NB4 (cell line): ENCODE data around the gene PIGM.

Experiments
- DNase-seq: peaks from one replicate; pipeline ENCODE4 v3.0.0; 2010; ENCODE audit warnings: low read depth
- H3K4me3 ChIP-seq: one replicate; pipeline ENCODE4 v1.5.1; 2011; ENCODE audit warnings: mild to moderate bottlenecking, low read depth, low read length, moderate library complexity
- MAX ChIP-seq: IDR thresholded peaks from 2 replicates; pipeline ENCODE4 v1.6.1; 2011; ENCODE audit warnings: low read depth, low read length
- MYC ChIP-seq: IDR thresholded peaks from 2 replicates; pipeline ENCODE4 v1.6.1; 2011; ENCODE audit warnings: low read depth, low read length
- POLR2A ChIP-seq: IDR thresholded peaks from 2 replicates; pipeline ENCODE4 v1.6.1; 2011; ENCODE audit warnings: mild to moderate bottlenecking; ENCODE audit not compliant: insufficient read length; ENCODE audit errors: extremely low read depth
- TF ChIP-seq, protein P1 (sequence below): IDR thresholded peaks from one replicate; pipeline ENCODE4 v1.5.1; 2012; ENCODE audit warnings: low read depth, low read length

The PIGM gene

GRCh38 chr1:160011781-160012180, 20.0 kb downstream of the PIGM start:
- no peak for DNase-seq
- TF ChIP-seq POLR2A (no peak), MYC (no peak), MAX (no peak)
- TF ChIP-seq, protein P1, sequence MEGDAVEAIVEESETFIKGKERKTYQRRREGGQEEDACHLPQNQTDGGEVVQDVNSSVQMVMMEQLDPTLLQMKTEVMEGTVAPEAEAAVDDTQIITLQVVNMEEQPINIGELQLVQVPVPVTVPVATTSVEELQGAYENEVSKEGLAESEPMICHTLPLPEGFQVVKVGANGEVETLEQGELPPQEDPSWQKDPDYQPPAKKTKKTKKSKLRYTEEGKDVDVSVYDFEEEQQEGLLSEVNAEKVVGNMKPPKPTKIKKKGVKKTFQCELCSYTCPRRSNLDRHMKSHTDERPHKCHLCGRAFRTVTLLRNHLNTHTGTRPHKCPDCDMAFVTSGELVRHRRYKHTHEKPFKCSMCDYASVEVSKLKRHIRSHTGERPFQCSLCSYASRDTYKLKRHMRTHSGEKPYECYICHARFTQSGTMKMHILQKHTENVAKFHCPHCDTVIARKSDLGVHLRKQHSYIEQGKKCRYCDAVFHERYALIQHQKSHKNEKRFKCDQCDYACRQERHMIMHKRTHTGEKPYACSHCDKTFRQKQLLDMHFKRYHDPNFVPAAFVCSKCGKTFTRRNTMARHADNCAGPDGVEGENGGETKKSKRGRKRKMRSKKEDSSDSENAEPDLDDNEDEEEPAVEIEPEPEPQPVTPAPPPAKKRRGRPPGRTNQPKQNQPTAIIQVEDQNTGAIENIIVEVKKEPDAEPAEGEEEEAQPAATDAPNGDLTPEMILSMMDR = no peak
- no peak overlapping the region for H3K4me3 ChIP-seq

DNA sequence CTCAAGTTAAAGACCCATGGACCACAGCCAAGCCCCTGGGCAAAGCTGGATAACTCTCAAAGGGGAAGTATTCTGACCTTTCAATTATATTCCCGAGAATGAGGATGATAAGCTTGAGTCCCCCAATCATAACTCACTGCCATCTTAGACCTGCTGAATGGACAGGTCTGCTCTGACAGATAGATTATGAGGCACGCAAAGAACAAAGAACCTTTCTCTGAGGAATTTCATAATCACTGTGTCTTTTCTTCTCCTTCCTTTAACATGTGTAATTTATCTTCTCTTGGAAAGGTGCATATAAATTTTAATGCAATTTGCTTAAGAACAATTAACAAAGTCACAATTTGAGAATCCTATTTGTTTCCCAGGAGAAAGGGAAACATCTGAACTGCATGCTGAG, 22.0 kb downstream of the PIGM start:
- no peak for DNase-seq
- H3K4me3 ChIP-seq = no peak overlapping the region
- no peak for TF ChIP-seq MYC
- TF ChIP-seq, protein P1 = no peak

GRCh38 chr1:160009081-160009480, 22.7 kb downstream of the PIGM start:
- peak; percentile 61 for DNase-seq
- TF ChIP-seq, protein P1 = no peak
- no peak for TF ChIP-seq POLR2A
- TF ChIP-seq MAX = no peak
- TF ChIP-seq MYC = no peak
- no peak overlapping the region for H3K4me3 ChIP-seq

DNA sequence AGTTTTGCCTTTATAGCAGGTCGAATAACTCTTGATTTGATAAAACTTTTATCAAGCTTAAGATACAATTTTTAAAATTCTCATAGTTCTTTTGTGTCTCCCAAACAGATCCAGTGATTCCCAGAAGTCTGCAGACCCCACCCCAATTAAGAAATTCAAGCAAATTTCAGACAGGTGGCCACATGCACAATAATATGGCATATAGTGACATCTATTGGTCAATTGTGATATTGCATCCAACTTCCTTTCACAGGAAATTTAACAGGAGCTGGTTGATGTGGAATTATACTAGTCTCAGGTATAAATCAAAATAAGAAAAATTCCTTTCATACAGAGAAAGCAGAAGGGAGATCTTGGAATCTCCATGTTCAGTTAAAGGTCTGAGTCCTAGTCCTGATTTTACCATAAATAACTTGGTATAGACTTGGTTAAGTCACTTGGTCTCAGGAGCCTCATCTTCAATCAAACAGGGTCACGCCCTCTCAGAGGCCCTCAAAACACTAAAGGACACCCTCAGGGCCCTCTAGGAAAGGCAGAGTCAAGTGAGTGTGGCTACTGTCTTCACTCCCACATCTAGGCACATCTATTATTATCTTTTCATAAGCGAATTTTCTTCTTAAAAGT, 24.1 kb downstream of the PIGM start:
- TF ChIP-seq MYC (no peak), POLR2A (no peak), MAX (no peak)
- TF ChIP-seq, protein P1 = peak; percentile 31
- no peak overlapping the region for H3K4me3 ChIP-seq
- DNase-seq = peak; percentile 45

GRCh38 chr1:160006312-160006940, 25.4 kb downstream of the PIGM start:
- TF ChIP-seq, protein P1 = peak; percentile 92
- no peak for TF ChIP-seq POLR2A
- no peak overlapping the region for H3K4me3 ChIP-seq
- peak; percentile 70 for DNase-seq

- H3K4me3 ChIP-seq = no peak overlapping the region
- TF ChIP-seq MAX = no peak
- no peak for TF ChIP-seq POLR2A
- TF ChIP-seq MYC = no peak
- TF ChIP-seq, protein P1 = no peak
- DNase-seq = no peak
Measured at GRCh38 chr1:160005070-160005469, 26.7 kb downstream of the PIGM start.
